ENCODE measurements around the gene ZNF385C. TPM values are rescaled to one million over a fixed set of nuclear protein-coding genes. Genes with fewer than 3 reads are reported as not detected.
"Not testable (repeated sequence)": the region's sequence is repeated elsewhere in the genome, so short reads cannot be mapped to it uniquely, and the experiment has no call there.

The ZNF385C gene
- polyA plus RNA-seq, 2 of the 4 experiments (the other 2 are of a cell fraction), result 0.13 to 0.61 TPM

GRCh38 chr17:42141382-42141781 lies 43.1 kb upstream of the ZNF385C start:
- ChIA-PET CTCF (interaction anchor here (1.7 to 3.8 kb wide), 2 partner anchors 12 to 23 kb away, joined by 6 to 8 read pairs; no protein-coding TSS in a partner anchor), POLR2A (no interaction called here)
- ATAC-seq, result no peak
- TF ChIP-seq EP300 (IDR thresholded peaks at IDR 0.05) (no peak), PBX3 (IDR thresholded peaks at IDR 0.05) (no peak), RCOR1 (IDR thresholded peaks at IDR 0.05; ENCODE audit: low read depth, low read length) (no peak), RARB (CRISPR knock-in tag; IDR thresholded peaks at IDR 0.05) (no peak), MAFK (IDR thresholded peaks at IDR 0.05; ENCODE audit: partially characterized antibody) (no peak), NFE2L2 (conservative IDR thresholded peaks at IDR 0.05; ENCODE audit: low read length) (no peak), ATOH8 (CRISPR knock-in tag; IDR thresholded peaks at IDR 0.05; ENCODE audit: low read depth) (no peak), REST (IDR thresholded peaks at IDR 0.05) (no peak)
- H3K4me1 ChIP-seq, result peaks cover 18% of the 10 kb centered on the region
- no peak for FAIRE-seq
- no peaks in the 10 kb centered on the region for H3K9me3 ChIP-seq
- 95% methylated on average over 8 of the region's 8 CpGs for WGBS (ENCODE audit: missing lambda C conversion rate)
- no peak overlapping the region for H3K27ac ChIP-seq
- H3K4me2 ChIP-seq, result no peak overlapping the region
- H3K4me3 ChIP-seq, result no peak overlapping the region
- DNase-seq (ENCODE audit: low read depth in 1 of 2, low spot score in 1 of 2), result no peak

- H3K4me3 ChIP-seq; H3K9me3 ChIP-seq; FAIRE-seq; ATAC-seq; H3K27ac ChIP-seq; H3K4me2 ChIP-seq; DNase-seq (ENCODE audit: low read depth in 1 of 2, low spot score in 1 of 2); POLR2A ChIA-PET: not testable (repeated sequence)
- CTCF ChIA-PET, result interaction anchor here (0.6 to 1.5 kb wide), 3 partner anchors 10 to 89 kb away, joined by 3 read pairs; no protein-coding TSS in a partner anchor
- peaks cover 25% of the 10 kb centered on the region for H3K4me1 ChIP-seq
- TF ChIP-seq CEBPB (IDR thresholded peaks at IDR 0.05), result peak in 1 of 2 experiments; percentile 44; a peak in 3 of 4 replicates
- WGBS (ENCODE audit: missing lambda C conversion rate), result 94% methylated on average over 7 of the region's 7 CpGs
These were observed 42.4 kb upstream of the ZNF385C start for GRCh38 chr17:42140690-42141089.

GRCh38 chr17:42138749-42139492 lies 40.6 kb upstream of the ZNF385C start:
- peak; percentile 8 to 21; a peak in 2 of 6 replicates for ATAC-seq
- no peak for DNase-seq (ENCODE audit: low read depth in 1 of 2, low spot score in 1 of 2)
- FAIRE-seq, result no peak
- Histone ChIP-seq H3K4me2 (no peak overlapping the region), H3K27ac (no peak overlapping the region), H3K4me3 (no peak overlapping the region), H3K9me3 (no peaks in the 10 kb centered on the region), H3K4me1 (peaks cover 42% of the 10 kb centered on the region)
- WGBS (ENCODE audit: missing lambda C conversion rate), result 82% methylated on average over 7 of the region's 7 CpGs
- CTCF ChIA-PET, result interaction anchor here (0.6 to 2.4 kb wide), 10 partner anchors 14 to 176 kb away, joined by 3 to 7 read pairs (median 3); partner anchors contain the start of gene KAT2A
- POLR2A ChIA-PET, result no interaction called here
- TF ChIP-seq ELK1 (IDR thresholded peaks at IDR 0.05; ENCODE audit: low read depth, low read length), result no peak
- TF ChIP-seq EP300 (IDR thresholded peaks at IDR 0.05), result no peak
- no peak for TF ChIP-seq HES2 (IDR thresholded peaks at IDR 0.05)
- TF ChIP-seq GATA3 (IDR thresholded peaks at IDR 0.05; ENCODE audit: borderline replicate concordance), result no peak
- no peak for TF ChIP-seq REST (IDR thresholded peaks at IDR 0.05)
- no peak for TF ChIP-seq BCL3 (IDR thresholded peaks at IDR 0.05)
- TF ChIP-seq PBX3 (IDR thresholded peaks at IDR 0.05), result no peak
- TF ChIP-seq MAZ (IDR thresholded peaks at IDR 0.05; ENCODE audit: borderline replicate concordance, low read depth, low read length), result no peak
